Measurements from ENCODE around the gene ZBTB7C. TPM values are rescaled to one million over a fixed set of nuclear protein-coding genes. Genes with fewer than 3 reads are reported as not detected.

Gene ZBTB7C
- polyA plus RNA-seq, 1 experiment = not detected

GRCh38 chr18:48360376-48361021 is 48.7 kb downstream of the ZBTB7C start:
- Histone ChIP-seq H3K36me3 (ENCODE audit: control insufficient read depth, insufficient read depth, low read length) (no peaks in the 10 kb centered on the region), H3K4me3 (ENCODE audit: low read depth, low read length) (no peak overlapping the region), H3K27me3 (ENCODE audit: control insufficient read depth, insufficient read depth, low read length) (peaks cover 12% of the 10 kb centered on the region)
- no peak for DNase-seq (ENCODE audit: low read depth)
- ChIA-PET CTCF (no interaction called here), POLR2A (no interaction called here)
- no peak for TF ChIP-seq CTCF (IDR thresholded peaks at IDR 0.05; ENCODE audit: insufficient read depth, low read depth, low read length)

GRCh38 chr18:48359626-48360025 is 49.6 kb downstream of the ZBTB7C start:
- no peak for TF ChIP-seq CTCF (IDR thresholded peaks at IDR 0.05; ENCODE audit: insufficient read depth, low read depth, low read length)
- no peaks in the 10 kb centered on the region for H3K36me3 ChIP-seq (ENCODE audit: control insufficient read depth, insufficient read depth, low read length)
- POLR2A ChIA-PET = no interaction called here
- H3K27me3 ChIP-seq (ENCODE audit: control insufficient read depth, insufficient read depth, low read length) = peaks cover 14% of the 10 kb centered on the region
- CTCF ChIA-PET = no interaction called here
- DNase-seq (ENCODE audit: low read depth) = no peak
- H3K4me3 ChIP-seq (ENCODE audit: low read depth, low read length) = no peak overlapping the region

- Histone ChIP-seq H3K36me3 (ENCODE audit: control insufficient read depth, insufficient read depth, low read length) (no peaks in the 10 kb centered on the region), H3K27me3 (ENCODE audit: control insufficient read depth, insufficient read depth, low read length) (peaks cover 15% of the 10 kb centered on the region), H3K4me3 (ENCODE audit: low read depth, low read length) (no peak overlapping the region)
- ChIA-PET POLR2A (no interaction called here), CTCF (no interaction called here)
- DNase-seq (ENCODE audit: low read depth) = no peak
- no peak for TF ChIP-seq CTCF (IDR thresholded peaks at IDR 0.05; ENCODE audit: insufficient read depth, low read depth, low read length)
Measured at GRCh38 chr18:48358868-48359267, 50.3 kb downstream of the ZBTB7C start.

- CTCF ChIA-PET = no interaction called here
- DNase-seq (ENCODE audit: low read depth) = no peak
- Histone ChIP-seq H3K4me3 (ENCODE audit: low read depth, low read length) (no peak overlapping the region), H3K27me3 (ENCODE audit: control insufficient read depth, insufficient read depth, low read length) (peaks cover 17% of the 10 kb centered on the region), H3K36me3 (ENCODE audit: control insufficient read depth, insufficient read depth, low read length) (no peaks in the 10 kb centered on the region)
- no peak for TF ChIP-seq CTCF (IDR thresholded peaks at IDR 0.05; ENCODE audit: insufficient read depth, low read depth, low read length)
- POLR2A ChIA-PET = no interaction called here
Measured at GRCh38 chr18:48356909-48357631, 52.1 kb downstream of the ZBTB7C start.

GRCh38 chr18:48356151-48356745 is 52.9 kb downstream of the ZBTB7C start:
- peaks cover 20% of the 10 kb centered on the region for H3K27me3 ChIP-seq (ENCODE audit: control insufficient read depth, insufficient read depth, low read length)
- CTCF ChIA-PET = no interaction called here
- TF ChIP-seq CTCF (IDR thresholded peaks at IDR 0.05; ENCODE audit: insufficient read depth, low read depth, low read length) = no peak
- no peak for DNase-seq (ENCODE audit: low read depth)
- POLR2A ChIA-PET = no interaction called here
- no peaks in the 10 kb centered on the region for H3K36me3 ChIP-seq (ENCODE audit: control insufficient read depth, insufficient read depth, low read length)
- H3K4me3 ChIP-seq (ENCODE audit: low read depth, low read length) = no peak overlapping the region
